ENCODE measurements around the gene PLXNC1. TPM values are rescaled to one million over a fixed set of nuclear protein-coding genes. Genes with fewer than 3 reads are reported as not detected.

The PLXNC1 gene
- total RNA-seq, 1 experiment from 2014 or later, result 0.30 TPM

GRCh38 chr12:94165670-94166364 lies 17.4 kb downstream of the PLXNC1 start:
- Histone ChIP-seq H3K27ac (ENCODE audit: low read depth, low read length, poor library complexity, severe bottlenecking) (no peak overlapping the region), H3K4me1 (ENCODE audit: insufficient read depth, low read length, poor library complexity, severe bottlenecking) (no peaks in the 10 kb centered on the region), H3K4me3 (ENCODE audit: low read depth, low read length, poor library complexity, severe bottlenecking) (no peak overlapping the region), H3K27me3 (replicated peaks; ENCODE audit: insufficient read depth, low read depth, low read length, poor library complexity) (peaks cover 31% of the 10 kb centered on the region), H3K9me3 (ENCODE audit: low read depth, low read length, poor library complexity, severe bottlenecking) (no peaks in the 10 kb centered on the region), H3K36me3 (ENCODE audit: insufficient read depth, low read length, poor library complexity, severe bottlenecking) (no peaks in the 10 kb centered on the region)
- TF ChIP-seq CTCF (conservative IDR thresholded peaks at IDR 0.05; ENCODE audit: low read depth, low read length) (no peak), EZH2 (IDR thresholded peaks at IDR 0.05; ENCODE audit: borderline replicate concordance, low read depth, low read length, poor library complexity, severe bottlenecking) (no peak)
- CTCF ChIA-PET, result no interaction called here
- POLR2A ChIA-PET (ENCODE audit: low non-redundant PET), result no interaction called here
- BruUV-seq (replicated peaks), result no TSS peak
- intact Hi-C loops (cut with micrococcal nuclease; ENCODE audit: unreplicated experiment), result no loop called here
- DNase-seq (ENCODE audit: low spot score), result no peak

GRCh38 chr12:94167071-94167755 lies 18.8 kb downstream of the PLXNC1 start:
- POLR2A ChIA-PET (ENCODE audit: low non-redundant PET), result no interaction called here
- H3K4me1 ChIP-seq (ENCODE audit: insufficient read depth, low read length, poor library complexity, severe bottlenecking), result no peaks in the 10 kb centered on the region
- H3K27me3 ChIP-seq (replicated peaks; ENCODE audit: insufficient read depth, low read depth, low read length, poor library complexity), result peaks cover 31% of the 10 kb centered on the region
- H3K36me3 ChIP-seq (ENCODE audit: insufficient read depth, low read length, poor library complexity, severe bottlenecking), result no peaks in the 10 kb centered on the region
- no peak for DNase-seq (ENCODE audit: low spot score)
- no peak for TF ChIP-seq CTCF (conservative IDR thresholded peaks at IDR 0.05; ENCODE audit: low read depth, low read length)
- TF ChIP-seq EZH2 (IDR thresholded peaks at IDR 0.05; ENCODE audit: borderline replicate concordance, low read depth, low read length, poor library complexity, severe bottlenecking), result no peak
- CTCF ChIA-PET, result no interaction called here
- BruUV-seq (replicated peaks), result no TSS peak
- H3K27ac ChIP-seq (ENCODE audit: low read depth, low read length, poor library complexity, severe bottlenecking), result no peak overlapping the region
- no peaks in the 10 kb centered on the region for H3K9me3 ChIP-seq (ENCODE audit: low read depth, low read length, poor library complexity, severe bottlenecking)
- H3K4me3 ChIP-seq (ENCODE audit: low read depth, low read length, poor library complexity, severe bottlenecking), result no peak overlapping the region
- intact Hi-C loops (cut with micrococcal nuclease; ENCODE audit: unreplicated experiment), result no loop called here

DNA sequence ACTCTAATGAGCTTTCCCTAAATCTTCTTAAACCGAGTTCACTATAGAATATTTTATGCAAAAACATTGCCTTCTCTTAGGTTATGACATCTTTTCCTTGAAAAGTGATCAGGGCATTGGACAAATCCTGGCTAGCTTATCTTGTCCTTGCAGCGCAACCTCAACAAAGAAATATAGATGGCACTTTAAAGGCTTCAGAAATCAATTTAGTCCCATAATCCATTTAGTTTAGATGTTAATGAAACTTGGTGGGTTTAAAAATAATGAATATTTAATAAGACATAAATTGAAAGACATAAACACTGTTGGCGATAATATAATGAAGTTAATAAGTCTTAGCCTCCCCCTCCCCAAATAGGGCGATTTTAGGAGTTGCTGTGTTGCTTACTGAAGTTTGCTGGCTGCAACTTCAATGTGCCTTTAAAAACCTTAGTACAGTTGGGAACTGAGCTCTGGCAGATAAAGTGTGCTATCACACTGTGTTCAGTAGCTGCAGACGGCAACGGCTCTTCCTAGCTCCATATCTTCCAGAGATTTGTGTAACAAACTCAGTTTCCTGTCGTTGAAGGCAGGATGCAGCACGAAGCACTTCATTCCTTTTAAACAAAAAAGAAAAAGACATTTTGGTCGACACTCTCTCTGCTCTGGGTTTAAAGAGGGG lies 19.5 kb downstream of the PLXNC1 start:
- POLR2A ChIA-PET (ENCODE audit: low non-redundant PET), result no interaction called here

More for the DNA sequence above, 19.5 kb downstream of the PLXNC1 start:
- intact Hi-C loops (cut with micrococcal nuclease; ENCODE audit: unreplicated experiment), result no loop called here
- peaks cover 33% of the 10 kb centered on the region for H3K27me3 ChIP-seq (replicated peaks; ENCODE audit: insufficient read depth, low read depth, low read length, poor library complexity)
- no peak overlapping the region for H3K27ac ChIP-seq (ENCODE audit: low read depth, low read length, poor library complexity, severe bottlenecking)
- H3K4me1 ChIP-seq (ENCODE audit: insufficient read depth, low read length, poor library complexity, severe bottlenecking), result no peaks in the 10 kb centered on the region
- H3K36me3 ChIP-seq (ENCODE audit: insufficient read depth, low read length, poor library complexity, severe bottlenecking), result no peaks in the 10 kb centered on the region
- CTCF ChIA-PET, result no interaction called here
- no TSS peak for BruUV-seq (replicated peaks)
- no peak for DNase-seq (ENCODE audit: low spot score)
- no peak overlapping the region for H3K4me3 ChIP-seq (ENCODE audit: low read depth, low read length, poor library complexity, severe bottlenecking)
- TF ChIP-seq CTCF (conservative IDR thresholded peaks at IDR 0.05; ENCODE audit: low read depth, low read length), result no peak
- TF ChIP-seq EZH2 (IDR thresholded peaks at IDR 0.05; ENCODE audit: borderline replicate concordance, low read depth, low read length, poor library complexity, severe bottlenecking), result no peak
- no peaks in the 10 kb centered on the region for H3K9me3 ChIP-seq (ENCODE audit: low read depth, low read length, poor library complexity, severe bottlenecking)
